D721Med (cell line): Measurements from ENCODE around the gene RAB34.
"Not testable (repeated sequence)": the region's sequence is repeated elsewhere in the genome, so short reads cannot be mapped to it uniquely, and the experiment has no call there.

ENCODE experiments used
- DNase-seq: peaks from one replicate; pipeline ENCODE4 v3.0.0; 2011; ENCODE audit warnings: low spot score; ENCODE audit not compliant: insufficient read length
- FAIRE-seq: peaks from 2 replicates; lab custom pipeline; 2011; peaks lifted over from hg19 to GRCh38; lab: Jason Lieb, UNC
- TF ChIP-seq, protein P1 (sequence below): IDR thresholded peaks from 2 replicates; pipeline ENCODE4 v1.5.1; 2012; ENCODE audit warnings: mild to moderate bottlenecking, control low read depth; ENCODE audit not compliant: insufficient read depth; ENCODE audit errors: missing control alignments

Gene RAB34

DNA sequence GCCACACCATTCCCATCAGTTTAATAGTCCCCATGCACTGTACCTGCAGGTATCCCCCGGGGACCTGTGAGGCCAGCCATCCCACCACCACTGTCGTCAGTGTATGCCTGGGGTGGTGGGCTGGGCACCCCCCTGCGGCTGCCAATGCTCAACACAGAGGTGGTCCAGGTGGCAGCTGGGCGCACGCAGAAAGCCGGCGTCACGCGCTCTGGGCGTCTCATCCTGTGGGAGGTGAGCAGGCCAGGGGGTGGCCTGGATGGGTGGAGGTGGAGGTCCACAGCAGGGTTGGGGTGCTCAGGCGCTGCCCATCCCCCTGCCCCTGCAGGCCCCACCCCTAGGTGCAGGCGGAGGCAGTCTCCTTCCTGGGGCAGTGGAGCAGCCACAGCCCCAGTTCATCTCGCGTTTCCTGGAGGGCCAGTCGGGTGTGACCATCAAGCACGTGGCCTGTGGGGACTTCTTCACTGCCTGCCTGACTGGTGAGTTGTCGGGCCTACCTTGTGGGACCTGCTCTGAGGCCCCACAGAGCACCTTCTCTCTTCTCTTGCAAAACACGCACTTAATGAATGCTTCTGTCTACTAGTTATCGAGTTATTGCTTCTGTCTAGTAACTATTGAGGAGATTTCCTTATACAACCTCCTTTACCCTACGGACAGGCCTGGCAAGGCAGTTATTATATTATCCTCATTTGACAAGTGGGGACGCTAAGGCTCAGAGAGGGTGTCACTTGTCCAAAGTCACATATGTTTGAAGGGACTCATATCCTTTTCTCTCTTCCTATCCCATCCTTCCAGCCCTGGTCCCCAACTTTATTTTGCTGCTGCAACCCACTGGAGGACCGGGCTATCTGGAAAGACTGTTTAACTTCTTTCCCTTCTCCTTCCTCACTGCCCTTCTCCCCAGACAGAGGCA lies 20.4 kb upstream of the RAB34 start:
- DNase-seq (no peak), FAIRE-seq (no peak)
- TF ChIP-seq, protein P1, sequence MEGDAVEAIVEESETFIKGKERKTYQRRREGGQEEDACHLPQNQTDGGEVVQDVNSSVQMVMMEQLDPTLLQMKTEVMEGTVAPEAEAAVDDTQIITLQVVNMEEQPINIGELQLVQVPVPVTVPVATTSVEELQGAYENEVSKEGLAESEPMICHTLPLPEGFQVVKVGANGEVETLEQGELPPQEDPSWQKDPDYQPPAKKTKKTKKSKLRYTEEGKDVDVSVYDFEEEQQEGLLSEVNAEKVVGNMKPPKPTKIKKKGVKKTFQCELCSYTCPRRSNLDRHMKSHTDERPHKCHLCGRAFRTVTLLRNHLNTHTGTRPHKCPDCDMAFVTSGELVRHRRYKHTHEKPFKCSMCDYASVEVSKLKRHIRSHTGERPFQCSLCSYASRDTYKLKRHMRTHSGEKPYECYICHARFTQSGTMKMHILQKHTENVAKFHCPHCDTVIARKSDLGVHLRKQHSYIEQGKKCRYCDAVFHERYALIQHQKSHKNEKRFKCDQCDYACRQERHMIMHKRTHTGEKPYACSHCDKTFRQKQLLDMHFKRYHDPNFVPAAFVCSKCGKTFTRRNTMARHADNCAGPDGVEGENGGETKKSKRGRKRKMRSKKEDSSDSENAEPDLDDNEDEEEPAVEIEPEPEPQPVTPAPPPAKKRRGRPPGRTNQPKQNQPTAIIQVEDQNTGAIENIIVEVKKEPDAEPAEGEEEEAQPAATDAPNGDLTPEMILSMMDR, result no peak

DNA sequence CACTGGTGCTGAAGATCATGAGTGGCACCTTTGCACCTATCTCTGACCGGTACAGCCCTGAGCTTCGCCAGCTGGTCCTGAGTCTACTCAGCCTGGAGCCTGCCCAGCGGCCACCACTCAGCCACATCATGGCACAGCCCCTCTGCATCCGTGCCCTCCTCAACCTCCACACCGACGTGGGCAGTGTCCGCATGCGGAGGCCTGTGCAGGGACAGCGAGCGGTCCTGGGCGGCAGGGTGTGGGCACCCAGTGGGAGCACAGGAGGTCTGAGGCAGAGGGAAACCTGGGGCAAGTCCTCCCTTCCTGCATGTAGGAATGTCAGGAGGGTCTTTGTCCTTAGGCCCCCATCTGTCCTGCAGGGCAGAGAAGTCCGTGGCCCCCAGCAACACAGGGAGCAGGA lies 19.6 kb upstream of the RAB34 start:
- TF ChIP-seq, protein P1, result no peak
- FAIRE-seq, result no peak

DNA sequence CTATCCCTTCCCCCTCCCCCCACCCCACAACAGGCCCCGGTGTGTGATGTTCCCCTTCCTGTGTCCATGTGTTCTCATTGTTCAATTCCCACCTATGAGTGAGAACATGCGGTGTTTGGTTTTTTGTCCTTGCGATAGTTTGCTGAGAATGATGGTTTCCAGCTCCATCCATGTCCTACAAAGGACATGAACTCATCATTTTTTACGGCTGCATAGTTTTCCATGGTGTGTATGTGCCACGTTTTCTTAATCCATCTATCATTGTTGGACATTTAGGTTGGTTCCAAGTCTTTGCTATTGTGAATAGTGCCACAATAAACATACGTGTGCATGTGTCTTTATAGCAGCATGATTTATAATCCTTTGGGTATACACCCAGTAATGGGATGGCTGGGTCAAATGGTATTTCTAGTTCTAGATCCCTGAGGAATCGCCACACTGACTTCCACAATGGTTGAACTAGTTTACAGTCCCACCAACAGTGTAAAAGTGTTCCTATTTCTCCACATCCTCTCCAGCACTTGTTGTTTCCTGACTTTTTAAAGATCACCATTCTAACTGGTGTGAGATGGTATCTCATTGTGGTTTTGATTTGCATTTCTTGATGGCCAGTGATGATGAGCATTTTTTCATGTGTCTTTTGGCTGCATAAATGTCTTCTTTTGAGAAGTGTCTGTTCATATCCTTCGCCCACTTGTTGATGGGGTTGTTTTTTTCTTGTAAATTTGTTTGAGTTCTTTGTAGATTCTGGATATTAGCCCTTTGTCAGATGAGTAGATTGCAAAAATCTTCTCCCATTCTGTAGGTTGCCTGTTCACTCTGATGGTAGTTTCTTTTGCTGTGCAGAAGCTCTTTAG lies 18.5 kb upstream of the RAB34 start:
- DNase-seq, FAIRE-seq: not testable (repeated sequence)

More for the DNA sequence above, 19.6 kb upstream of the RAB34 start:
- no peak for DNase-seq

DNA sequence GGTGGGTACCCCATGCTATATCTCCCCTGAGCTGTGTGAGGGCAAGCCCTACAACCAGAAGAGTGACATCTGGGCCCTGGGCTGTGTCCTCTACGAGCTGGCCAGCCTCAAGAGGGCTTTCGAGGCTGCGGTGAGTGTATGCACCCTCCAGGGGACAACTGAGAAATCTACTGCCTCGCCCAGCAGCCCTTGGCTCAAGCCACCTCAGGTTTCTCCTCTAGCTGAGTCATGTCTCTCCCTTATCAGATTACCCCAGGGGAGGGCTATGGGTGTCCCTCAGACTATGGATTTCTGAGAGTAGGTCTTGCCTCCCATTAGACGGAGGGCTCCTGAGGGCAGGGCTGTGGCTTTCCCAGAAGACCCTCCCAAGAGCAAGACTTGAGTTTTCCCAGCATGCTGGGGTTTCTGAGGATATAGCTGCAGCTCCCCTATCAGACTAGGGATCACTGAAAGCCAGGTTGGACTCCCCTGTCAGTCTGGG lies 17.6 kb upstream of the RAB34 start:
- no peak for FAIRE-seq
- TF ChIP-seq, protein P1, result no peak
- DNase-seq, result no peak

DNA sequence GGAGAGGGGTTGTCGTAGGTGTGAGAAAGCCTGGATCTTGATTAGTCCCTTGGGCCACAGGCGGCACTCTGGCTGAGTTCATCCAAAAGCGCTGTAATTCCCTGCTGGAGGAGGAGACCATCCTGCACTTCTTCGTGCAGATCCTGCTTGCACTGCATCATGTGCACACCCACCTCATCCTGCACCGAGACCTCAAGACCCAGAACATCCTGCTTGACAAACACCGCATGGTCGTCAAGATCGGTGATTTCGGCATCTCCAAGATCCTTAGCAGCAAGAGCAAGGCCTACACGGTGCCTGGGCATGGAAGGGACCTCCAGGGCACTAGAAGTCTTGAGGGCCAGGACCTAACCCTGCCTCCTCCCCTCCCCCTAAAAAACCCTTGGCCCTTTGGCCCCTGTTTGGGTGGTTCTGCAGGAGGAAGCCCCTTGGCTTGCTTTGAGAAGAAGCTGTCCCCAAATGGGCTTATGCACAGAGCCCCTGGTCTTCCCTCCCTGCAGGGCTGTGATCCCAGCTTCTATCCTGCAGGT lies 17.1 kb upstream of the RAB34 start:
- DNase-seq (no peak), FAIRE-seq (no peak)
- TF ChIP-seq, protein P1, result no peak

DNA sequence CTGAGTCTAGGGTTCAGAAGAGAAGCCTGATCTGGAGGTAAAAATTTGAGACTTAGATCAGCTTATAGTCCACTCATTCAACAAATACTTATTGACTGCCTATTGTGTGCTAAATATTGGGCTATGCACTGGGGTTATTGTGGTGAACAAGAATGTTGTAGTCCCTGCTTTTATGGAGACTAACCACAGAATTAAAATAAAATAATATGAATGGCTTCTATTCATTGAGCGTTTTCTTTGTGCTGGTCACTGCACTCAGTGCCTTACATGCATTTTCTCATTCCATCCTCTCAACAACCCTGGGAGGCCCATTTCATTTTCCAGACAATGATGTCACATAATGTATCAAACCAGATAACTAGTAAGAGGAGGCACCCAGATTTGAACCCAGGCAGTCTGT lies 15.7 kb upstream of the RAB34 start:
- FAIRE-seq (no peak), DNase-seq (no peak)
- TF ChIP-seq, protein P1, result no peak

DNA sequence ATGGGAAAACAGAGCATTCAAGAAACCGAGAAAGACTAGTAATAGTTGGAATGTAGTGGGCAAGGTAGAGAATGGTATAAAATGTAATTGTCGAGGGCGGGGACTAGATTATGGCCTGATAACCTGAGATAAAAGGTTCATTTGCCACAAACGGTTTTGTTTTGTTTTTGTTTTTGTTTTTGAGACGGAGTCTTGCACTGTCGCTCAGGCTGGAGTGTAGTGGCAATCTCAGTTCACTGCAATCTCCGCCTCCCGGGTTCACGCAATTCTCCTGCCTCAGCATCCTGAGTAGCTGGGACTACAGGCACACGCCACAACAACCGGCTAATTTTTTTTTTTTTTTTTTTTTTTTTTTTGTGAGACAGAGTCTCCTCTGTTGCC lies 12.3 kb upstream of the RAB34 start:
- no peak for DNase-seq
- no peak for FAIRE-seq
- TF ChIP-seq, protein P1, result no peak
